Fibroblast of villous mesenchyme (primary cell): ENCODE results near the gene CXCL12. TPM values are rescaled to one million over a fixed set of nuclear protein-coding genes. Genes with fewer than 3 reads are reported as not detected.

ENCODE experiments used
- DNase-seq: peaks from one replicate; pipeline ENCODE4 v3.0.0-alpha.2; 2010; ENCODE audit warnings: low read depth
- H3K4me3 ChIP-seq: 2 replicates; pipeline ENCODE4 v1.5.1; 2011; ENCODE audit warnings: low read depth, mild to moderate bottlenecking, low read length
- total RNA-seq: library from RNA; depleted of rRNA; stranded (reverse); fragments of >200 nt; gene quantifications from 2 replicates; pipeline ENCODE4 v1.2.3, GENCODE V29; 2012
- TF ChIP-seq, protein P1 (sequence below): IDR thresholded peaks from 2 replicates; pipeline ENCODE4 v1.5.1; 2012; ENCODE audit warnings: low read depth, mild to moderate bottlenecking, low read length; ENCODE audit not compliant: insufficient read depth

CXCL12 gene
- total RNA-seq = 67.4 and 69.9 TPM in 2 replicates

DNA sequence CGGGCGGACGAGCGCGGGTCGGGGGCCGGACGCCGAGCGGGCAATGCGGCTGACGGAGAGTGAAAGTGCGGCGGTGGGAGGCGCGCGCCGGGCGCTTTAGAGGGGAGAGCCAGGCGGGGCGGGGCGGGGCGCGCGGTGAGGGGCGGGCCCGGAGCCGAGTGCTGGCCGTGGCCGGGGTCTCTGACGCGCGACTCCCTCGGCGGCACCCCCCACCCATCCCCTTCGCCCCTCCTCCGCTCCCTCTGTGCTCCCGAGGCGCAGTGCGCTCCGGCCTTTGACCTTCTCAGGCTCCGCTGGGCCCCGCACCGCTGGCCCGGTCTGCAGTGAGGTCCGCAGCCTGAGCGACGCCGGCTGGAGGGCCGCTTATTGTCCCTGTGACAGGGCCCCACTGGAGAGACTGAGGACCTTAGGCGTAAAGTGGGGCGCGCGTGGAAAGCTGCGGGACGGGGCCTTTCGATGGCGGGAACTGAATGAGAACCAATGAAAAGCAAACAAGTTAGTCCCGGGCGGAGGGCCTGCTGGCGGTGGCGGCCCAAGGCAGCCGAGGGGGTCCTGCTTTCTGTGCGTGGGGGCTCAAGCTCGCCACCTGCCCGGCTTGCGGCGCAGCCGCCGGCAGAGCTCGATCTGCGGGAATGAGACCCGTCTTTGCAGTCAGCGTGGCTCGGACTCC, at the start of gene CXCL12:
Gene CXCL12 (minus strand): TSS at position 72 of the 670 bp plus-strand sequence. CDS start 92 bp downstream, outside the sequence.
- TF ChIP-seq, protein P1, sequence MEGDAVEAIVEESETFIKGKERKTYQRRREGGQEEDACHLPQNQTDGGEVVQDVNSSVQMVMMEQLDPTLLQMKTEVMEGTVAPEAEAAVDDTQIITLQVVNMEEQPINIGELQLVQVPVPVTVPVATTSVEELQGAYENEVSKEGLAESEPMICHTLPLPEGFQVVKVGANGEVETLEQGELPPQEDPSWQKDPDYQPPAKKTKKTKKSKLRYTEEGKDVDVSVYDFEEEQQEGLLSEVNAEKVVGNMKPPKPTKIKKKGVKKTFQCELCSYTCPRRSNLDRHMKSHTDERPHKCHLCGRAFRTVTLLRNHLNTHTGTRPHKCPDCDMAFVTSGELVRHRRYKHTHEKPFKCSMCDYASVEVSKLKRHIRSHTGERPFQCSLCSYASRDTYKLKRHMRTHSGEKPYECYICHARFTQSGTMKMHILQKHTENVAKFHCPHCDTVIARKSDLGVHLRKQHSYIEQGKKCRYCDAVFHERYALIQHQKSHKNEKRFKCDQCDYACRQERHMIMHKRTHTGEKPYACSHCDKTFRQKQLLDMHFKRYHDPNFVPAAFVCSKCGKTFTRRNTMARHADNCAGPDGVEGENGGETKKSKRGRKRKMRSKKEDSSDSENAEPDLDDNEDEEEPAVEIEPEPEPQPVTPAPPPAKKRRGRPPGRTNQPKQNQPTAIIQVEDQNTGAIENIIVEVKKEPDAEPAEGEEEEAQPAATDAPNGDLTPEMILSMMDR = no peak
- H3K4me3 ChIP-seq = peak within 1 kb of the TSS; percentile 50
- DNase-seq = no peak

- TF ChIP-seq, protein P1 = no peak
- DNase-seq = no peak
- no peak overlapping the region for H3K4me3 ChIP-seq
Observed at GRCh38 chr10:44427479-44427878, 42.6 kb upstream of the CXCL12 start.

- no peak overlapping the region for H3K4me3 ChIP-seq
- no peak for DNase-seq
- TF ChIP-seq, protein P1 = no peak
Observed at GRCh38 chr10:44427037-44427436, 42.1 kb upstream of the CXCL12 start.

GRCh38 chr10:44426247-44427034, 41.5 kb upstream of the CXCL12 start:
- no peak overlapping the region for H3K4me3 ChIP-seq
- TF ChIP-seq, protein P1 = no peak
- no peak for DNase-seq

GRCh38 chr10:44425466-44425865, 40.6 kb upstream of the CXCL12 start:
- no peak for DNase-seq
- TF ChIP-seq, protein P1 = no peak
- H3K4me3 ChIP-seq = no peak overlapping the region

DNA sequence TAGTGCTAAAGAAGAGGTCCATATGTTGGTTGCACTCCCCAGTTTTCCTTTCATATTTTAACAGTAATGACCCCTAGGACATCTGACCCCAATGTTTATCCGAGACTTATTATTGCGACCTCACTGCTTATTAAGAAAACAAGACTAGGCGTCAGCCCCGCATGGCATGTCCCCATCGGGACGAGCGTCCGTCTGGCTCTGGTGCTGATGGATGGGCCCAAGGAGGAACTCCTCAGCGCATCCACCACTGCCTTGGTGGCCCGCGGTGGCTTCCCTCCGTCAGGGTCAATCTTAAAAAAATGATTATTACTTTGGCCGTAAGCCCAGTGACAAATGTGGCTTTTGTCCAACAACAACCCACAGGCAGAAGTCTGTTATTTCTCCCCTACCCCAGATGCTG, 40.1 kb upstream of the CXCL12 start:
- no peak for DNase-seq
- TF ChIP-seq, protein P1 = no peak
- H3K4me3 ChIP-seq = no peak overlapping the region
